CD4-positive, alpha-beta T cell (primary cell): ENCODE results near the gene IL1R2. TPM values are rescaled to one million over a fixed set of nuclear protein-coding genes. Genes with fewer than 3 reads are reported as not detected.

Experiments
- ATAC-seq: fragments of 200-7000 bp; cut with Tn5 transposase; one replicate; pipeline ENCODE4 v1.10.0; 2022; ENCODE audit warnings: mild to moderate bottlenecking; ENCODE audit not compliant: poor library complexity
- CTCF ChIA-PET: fragments of 350-600 bp; sonication (Branson Sonifier 250); formaldehyde crosslinking; loops from one replicate; lab custom pipeline; 2021; ENCODE audit warnings: antibody characterized with exemption, inconsistent platforms; lab: Charles Lee
- POLR2A ChIA-PET: fragments of 350-600 bp; sonication (Branson Sonifier 250); formaldehyde crosslinking; loops from one replicate; lab custom pipeline; 2021; ENCODE audit warnings: antibody characterized with exemption, inconsistent platforms; lab: Charles Lee
- DNase-seq, 14 experiments: peaks; one replicate each; pipeline ENCODE4 v3.0.0-alpha.2; 2013 to 2020; ENCODE audit warnings: mixed read lengths in 2 of 14
- H3K27ac ChIP-seq, 2 donors: one replicate each; pipeline versions ENCODE4 v1.5.1 to v1.7.0; 2013; ENCODE audit warnings: low read length in 2 of 2, low read depth in 1 of 2, mild to moderate bottlenecking in 1 of 2
- H3K27me3 ChIP-seq, 2 experiments: 1 replicate in 1 of 2; 2 replicates in 1 of 2; pipeline versions ENCODE4 v1.6.1 to v1.7.0; 2013; ENCODE audit warnings: low read length in 2 of 2, control low read depth in 1 of 2, mild to moderate bottlenecking in 1 of 2, moderate library complexity in 1 of 2; ENCODE audit not compliant: insufficient read depth in 2 of 2, control insufficient read depth in 1 of 2
- H3K36me3 ChIP-seq: one replicate; pipeline ENCODE4 v1.6.1; 2013; ENCODE audit warnings: low read length, control low read depth; ENCODE audit not compliant: insufficient read depth
- H3K4me1 ChIP-seq: one replicate; pipeline ENCODE4 v1.6.1; 2013; ENCODE audit warnings: low read length, control low read depth; ENCODE audit not compliant: insufficient read depth
- H3K4me3 ChIP-seq: one replicate; pipeline ENCODE4 v1.5.1; 2013; ENCODE audit warnings: mild to moderate bottlenecking, low read length, moderate library complexity
- H3K9me3 ChIP-seq, 2 experiments: 1 replicate in 1 of 2; 2 replicates in 1 of 2; pipeline versions ENCODE4 v1.6.1 to v1.7.0; 2013; ENCODE audit warnings: low read length in 2 of 2, mild to moderate bottlenecking in 2 of 2, control low read depth in 1 of 2, moderate library complexity in 1 of 2; ENCODE audit not compliant: control insufficient read depth in 1 of 2, insufficient read depth in 1 of 2
- H3K27ac Mint-ChIP-seq: one replicate; pipeline ENCODE4 v1.8.0; 2020; ENCODE audit warnings: mixed read lengths
- H3K27me3 Mint-ChIP-seq: one replicate; pipeline ENCODE4 v1.8.0; 2021; ENCODE audit warnings: mixed read lengths
- H3K36me3 Mint-ChIP-seq: one replicate; pipeline ENCODE4 v1.8.0; 2021; ENCODE audit warnings: low read depth, mixed read lengths
- H3K4me1 Mint-ChIP-seq: one replicate; pipeline ENCODE4 v1.8.0; 2021; ENCODE audit warnings: low read depth, mixed read lengths
- H3K4me3 Mint-ChIP-seq: one replicate; pipeline ENCODE4 v1.8.0; 2020; ENCODE audit warnings: mild to moderate bottlenecking, mixed read lengths
- H3K9me3 Mint-ChIP-seq: one replicate; pipeline ENCODE4 v1.8.0; 2020; ENCODE audit warnings: mixed read lengths
- CTCF ChIP-seq: fragments of 200-600 bp; IDR thresholded peaks from one replicate; pipeline ENCODE4 v1.8.0; 2022; ENCODE audit warnings: antibody characterized with exemption, mild to moderate bottlenecking
- intact Hi-C, 2 experiments: fragments of 100-400 bp; cut with DNase I in 1 of 2; cut with micrococcal nuclease in 1 of 2; formaldehyde crosslinking; loops; one replicate each; pipeline versions ENCODE4 v1.15.1 to v1.9.0; 2023 to 2025; cut with DNase I, micrococcal nuclease
- total RNA-seq, 174 experiments: library from RNA in 2 of 174; stranded (reverse) in 2 of 174; gene quantifications; one replicate each; pipeline ENCODE4 v1.2.3 and lab custom pipeline; 2021 to 2026

IL1R2 gene
- total RNA-seq, 2 experiments from 2014 or later, result 0.31 to 0.47 TPM

GRCh38 chr2:102005989-102006885, 14.5 kb downstream of the IL1R2 start:
- Histone ChIP-seq H3K4me3 (no peak overlapping the region), H3K27ac (no peak overlapping the region), H3K4me1 (peaks cover 15% of the 10 kb centered on the region), H3K27me3 (no peaks in the 10 kb centered on the region), H3K9me3 (no peaks in the 10 kb centered on the region), H3K36me3 (no peaks in the 10 kb centered on the region)
- H3K4me1 Mint-ChIP-seq, result no peaks in the 10 kb centered on the region
- POLR2A ChIA-PET, result interaction anchor here (2.1 kb wide), 1 partner anchor 235 kb away, joined by 7 read pairs; no protein-coding TSS in a partner anchor
- H3K9me3 Mint-ChIP-seq, result no peaks in the 10 kb centered on the region
- DNase-seq, result peak in 7 of 14 experiments; percentile 9 to 68 (median 41)
- intact Hi-C loops, result loop anchor here in 1 of 2 experiments (10.0 kb wide), 1 partner anchor 591 kb away; no protein-coding TSS in a partner anchor
- TF ChIP-seq CTCF, result peak; percentile 63
- H3K36me3 Mint-ChIP-seq, result no peaks in the 10 kb centered on the region
- ATAC-seq, result peak; percentile 51
- no peak overlapping the region for H3K4me3 Mint-ChIP-seq
- CTCF ChIA-PET, result interaction anchor here (1.1 to 2.2 kb wide), 3 partner anchors 14 to 421 kb away, joined by 3 to 11 read pairs (median 3); no protein-coding TSS in a partner anchor
- H3K27me3 Mint-ChIP-seq, result no peaks in the 10 kb centered on the region
- no peak overlapping the region for H3K27ac Mint-ChIP-seq

DNA sequence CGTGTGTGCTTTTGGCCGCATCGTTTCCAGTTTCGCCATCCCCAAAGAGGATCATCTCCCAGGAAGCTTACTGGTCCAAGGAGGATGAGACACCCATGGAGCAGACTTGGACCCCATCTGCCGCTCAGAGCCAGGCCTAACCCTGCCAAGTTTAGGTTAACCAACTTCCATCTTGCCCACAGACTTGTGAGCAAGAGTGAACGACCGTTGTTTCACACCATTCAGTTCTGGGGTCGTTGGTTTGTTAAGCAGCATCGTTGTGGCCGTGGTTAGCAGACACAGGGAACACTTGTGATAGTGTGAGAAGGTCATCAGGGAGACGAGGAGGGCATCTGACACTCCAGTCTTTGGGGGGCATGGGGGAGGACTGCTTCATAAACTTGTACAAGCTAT, 15.1 kb downstream of the IL1R2 start:
- H3K27me3 ChIP-seq, result no peaks in the 10 kb centered on the region
- no peak overlapping the region for H3K4me3 Mint-ChIP-seq
- DNase-seq, result no peak
- ATAC-seq, result no peak
- no peaks in the 10 kb centered on the region for H3K4me1 Mint-ChIP-seq
- intact Hi-C loops, result loop anchor here in 1 of 2 experiments (10.0 kb wide), 1 partner anchor 592 kb away; no protein-coding TSS in a partner anchor
- no peaks in the 10 kb centered on the region for H3K9me3 Mint-ChIP-seq
- H3K9me3 ChIP-seq, result no peaks in the 10 kb centered on the region
- H3K27ac ChIP-seq, result no peak overlapping the region
- H3K36me3 ChIP-seq, result no peaks in the 10 kb centered on the region
- POLR2A ChIA-PET, result interaction anchor here (2.1 kb wide), 1 partner anchor 234 kb away, joined by 7 read pairs; no protein-coding TSS in a partner anchor
- no peak overlapping the region for H3K27ac Mint-ChIP-seq
- no peak for TF ChIP-seq CTCF
- H3K4me1 ChIP-seq, result peaks cover 15% of the 10 kb centered on the region
- CTCF ChIA-PET, result interaction anchor here (0.8 to 2.2 kb wide), 3 partner anchors 12 to 420 kb away, joined by 3 to 11 read pairs (median 3); no protein-coding TSS in a partner anchor
- no peak overlapping the region for H3K4me3 ChIP-seq
- H3K27me3 Mint-ChIP-seq, result no peaks in the 10 kb centered on the region
- H3K36me3 Mint-ChIP-seq, result no peaks in the 10 kb centered on the region

DNA sequence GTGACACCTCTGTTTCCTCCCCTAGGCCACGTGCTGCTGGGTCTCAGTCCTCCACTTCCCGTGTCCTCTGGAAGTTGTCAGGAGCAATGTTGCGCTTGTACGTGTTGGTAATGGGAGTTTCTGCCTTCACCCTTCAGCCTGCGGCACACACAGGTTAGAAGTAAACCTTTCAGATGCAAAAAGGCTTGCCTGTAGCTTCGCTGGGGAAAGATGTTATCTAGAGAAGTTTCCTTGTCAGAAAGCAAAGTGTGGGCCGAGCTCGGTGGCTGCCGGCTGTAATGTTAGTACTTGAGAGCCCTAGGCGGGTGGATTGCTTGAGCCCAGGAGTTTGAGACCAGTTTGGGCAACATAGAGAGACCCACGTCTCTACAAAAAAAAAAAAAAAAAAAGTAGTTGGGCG, 16.7 kb downstream of the IL1R2 start:
- Histone ChIP-seq H3K4me1 (peaks cover 15% of the 10 kb centered on the region), H3K36me3 (no peaks in the 10 kb centered on the region), H3K9me3 (no peaks in the 10 kb centered on the region), H3K27me3 (no peaks in the 10 kb centered on the region), H3K27ac (no peak overlapping the region), H3K4me3 (no peak overlapping the region)
- H3K4me3 Mint-ChIP-seq, result no peak overlapping the region
- TF ChIP-seq CTCF, result no peak
- no peaks in the 10 kb centered on the region for H3K27me3 Mint-ChIP-seq
- ChIA-PET POLR2A (no interaction called here), CTCF (no interaction called here)
- DNase-seq, result no peak
- intact Hi-C loops, result loop anchor here in 1 of 2 experiments (10.0 kb wide), 1 partner anchor 594 kb away; no protein-coding TSS in a partner anchor
- no peaks in the 10 kb centered on the region for H3K4me1 Mint-ChIP-seq
- no peak for ATAC-seq
- no peak overlapping the region for H3K27ac Mint-ChIP-seq
- no peaks in the 10 kb centered on the region for H3K9me3 Mint-ChIP-seq
- no peaks in the 10 kb centered on the region for H3K36me3 Mint-ChIP-seq
